ENCODE data around the gene ZNF160.

ZNF160 gene

DNA sequence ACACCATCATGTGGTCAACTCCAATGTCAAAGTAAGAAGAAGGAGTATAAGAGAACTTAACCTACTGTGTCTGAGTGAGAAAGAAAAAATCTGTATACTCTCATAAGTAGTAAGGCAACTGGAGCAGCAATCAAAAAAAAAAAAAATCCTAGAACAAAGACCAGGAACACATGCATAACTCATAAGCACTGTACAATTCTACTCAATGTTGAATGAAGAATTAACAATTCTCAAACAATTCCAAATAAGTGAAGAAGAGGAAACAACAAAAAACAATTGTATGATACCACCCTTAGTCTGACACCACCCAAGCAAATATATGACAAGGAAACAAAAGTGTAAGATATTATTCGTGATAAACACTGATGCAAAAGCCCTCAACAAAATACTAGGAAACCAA lies 24.6 kb downstream of the ZNF160 start:
- TF ChIP-seq, protein P1, sequence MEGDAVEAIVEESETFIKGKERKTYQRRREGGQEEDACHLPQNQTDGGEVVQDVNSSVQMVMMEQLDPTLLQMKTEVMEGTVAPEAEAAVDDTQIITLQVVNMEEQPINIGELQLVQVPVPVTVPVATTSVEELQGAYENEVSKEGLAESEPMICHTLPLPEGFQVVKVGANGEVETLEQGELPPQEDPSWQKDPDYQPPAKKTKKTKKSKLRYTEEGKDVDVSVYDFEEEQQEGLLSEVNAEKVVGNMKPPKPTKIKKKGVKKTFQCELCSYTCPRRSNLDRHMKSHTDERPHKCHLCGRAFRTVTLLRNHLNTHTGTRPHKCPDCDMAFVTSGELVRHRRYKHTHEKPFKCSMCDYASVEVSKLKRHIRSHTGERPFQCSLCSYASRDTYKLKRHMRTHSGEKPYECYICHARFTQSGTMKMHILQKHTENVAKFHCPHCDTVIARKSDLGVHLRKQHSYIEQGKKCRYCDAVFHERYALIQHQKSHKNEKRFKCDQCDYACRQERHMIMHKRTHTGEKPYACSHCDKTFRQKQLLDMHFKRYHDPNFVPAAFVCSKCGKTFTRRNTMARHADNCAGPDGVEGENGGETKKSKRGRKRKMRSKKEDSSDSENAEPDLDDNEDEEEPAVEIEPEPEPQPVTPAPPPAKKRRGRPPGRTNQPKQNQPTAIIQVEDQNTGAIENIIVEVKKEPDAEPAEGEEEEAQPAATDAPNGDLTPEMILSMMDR (IDR thresholded peaks at IDR 0.05; ENCODE audit: control insufficient read depth, insufficient read depth, low read depth, low read length, missing control alignments) = no peak
- H3K4me3 ChIP-seq (ENCODE audit: control insufficient read depth, low read depth, low read length) = no peak overlapping the region
- no peak for DNase-seq (ENCODE audit: low read depth)

DNA sequence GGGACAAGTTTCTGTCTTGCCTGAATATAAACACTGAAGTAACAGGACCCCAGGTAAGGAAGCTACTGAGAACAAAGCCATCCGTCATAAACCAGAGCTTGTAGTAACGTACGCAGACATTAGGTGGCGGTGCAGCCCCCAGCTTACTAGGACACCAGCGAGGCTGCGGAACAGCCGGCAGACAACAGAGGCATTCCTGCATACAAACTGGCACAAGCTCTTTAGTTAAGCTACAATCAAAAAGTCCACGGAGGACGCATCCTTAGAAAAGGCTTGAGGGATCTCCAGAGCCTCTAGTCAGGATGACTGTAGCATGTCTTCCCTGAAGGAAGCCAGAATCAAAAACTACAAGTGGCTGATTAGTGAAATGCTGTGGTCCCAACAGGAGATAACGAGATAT lies 26.2 kb downstream of the ZNF160 start:
- DNase-seq (ENCODE audit: low read depth) = no peak
- TF ChIP-seq, protein P1 (IDR thresholded peaks at IDR 0.05; ENCODE audit: control insufficient read depth, insufficient read depth, low read depth, low read length, missing control alignments) = peak; percentile 51
- no peak overlapping the region for H3K4me3 ChIP-seq (ENCODE audit: control insufficient read depth, low read depth, low read length)

DNA sequence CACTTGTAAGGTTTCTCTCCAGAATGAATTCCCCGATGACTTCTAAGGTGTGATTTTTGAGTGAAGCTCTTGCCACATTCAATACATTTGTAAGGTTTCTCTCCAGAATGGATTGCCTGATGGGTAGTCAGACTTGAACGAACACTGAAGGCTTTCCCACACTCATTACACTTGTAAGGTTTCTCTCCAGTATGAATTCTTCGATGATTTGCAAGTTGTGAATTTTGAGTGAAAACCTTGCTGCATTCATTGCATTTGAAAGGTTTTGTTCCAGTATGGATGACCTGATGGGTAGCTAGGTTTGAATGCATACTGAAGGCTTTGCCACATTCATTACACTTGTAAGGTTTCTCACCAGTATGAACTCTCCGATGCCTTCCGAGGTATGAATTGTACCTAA lies 34.4 kb downstream of the ZNF160 start:
- TF ChIP-seq, protein P1 (IDR thresholded peaks at IDR 0.05; ENCODE audit: control insufficient read depth, insufficient read depth, low read depth, low read length, missing control alignments) = no peak
- no peak for DNase-seq (ENCODE audit: low read depth)
- H3K4me3 ChIP-seq (ENCODE audit: control insufficient read depth, low read depth, low read length) = no peak overlapping the region

DNA sequence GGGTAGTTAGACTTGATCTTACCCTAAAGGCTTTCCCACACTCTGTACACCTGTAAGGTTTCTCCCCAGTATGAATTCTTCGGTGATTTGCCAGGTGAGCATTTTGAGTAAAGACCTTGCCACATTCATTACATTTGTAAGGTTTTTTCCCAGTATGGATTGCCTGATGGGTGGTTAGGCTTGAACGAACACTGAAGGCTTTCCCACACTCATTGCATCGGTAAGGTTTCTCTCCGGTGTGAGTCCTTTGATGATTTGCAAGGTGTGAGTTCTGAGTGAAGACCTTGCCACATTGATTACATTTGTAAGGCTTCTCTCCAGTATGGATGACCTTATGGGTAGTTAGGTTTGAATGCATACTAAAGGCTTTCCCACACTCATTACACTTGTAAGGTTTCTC lies 35.0 kb downstream of the ZNF160 start:
- H3K4me3 ChIP-seq (ENCODE audit: control insufficient read depth, low read depth, low read length) = no peak overlapping the region
- DNase-seq (ENCODE audit: low read depth) = no peak
- TF ChIP-seq, protein P1 (IDR thresholded peaks at IDR 0.05; ENCODE audit: control insufficient read depth, insufficient read depth, low read depth, low read length, missing control alignments) = no peak

DNA sequence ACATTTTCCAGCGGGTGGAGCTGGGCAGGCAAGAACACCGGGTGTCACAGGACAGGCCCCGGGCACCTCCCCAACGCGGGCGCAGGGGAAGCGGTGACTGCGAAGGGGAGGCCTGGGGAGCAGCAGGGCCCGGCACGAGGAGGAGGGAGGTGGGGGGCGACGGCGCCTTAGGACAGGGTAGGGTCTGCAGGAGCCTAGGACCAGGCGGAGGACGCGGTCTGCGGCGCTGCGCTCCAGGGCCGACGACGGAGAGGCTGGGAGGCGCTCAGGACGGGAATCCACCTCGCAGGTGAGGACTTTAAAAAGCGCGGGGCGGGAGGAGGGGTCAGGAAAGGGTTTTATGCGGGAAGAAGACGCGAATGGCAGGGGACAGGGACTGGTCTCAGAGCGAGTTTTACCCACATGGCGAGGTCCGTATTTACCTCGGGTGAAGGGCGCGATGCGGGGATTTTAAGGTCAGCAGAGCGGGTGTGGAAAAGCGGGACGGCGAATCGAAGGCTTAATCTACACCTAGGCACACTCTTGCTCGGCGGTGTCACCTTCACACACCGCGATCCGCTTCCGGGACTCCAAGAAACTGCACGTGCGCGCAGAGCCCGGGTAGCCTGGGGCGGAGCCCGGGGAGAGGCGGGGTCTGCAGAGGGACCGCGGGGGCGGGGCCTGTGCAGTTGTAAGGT lies 45.2 kb downstream of the ZNF160 start:
- DNase-seq (ENCODE audit: low read depth) = no peak
- TF ChIP-seq, protein P1 (IDR thresholded peaks at IDR 0.05; ENCODE audit: control insufficient read depth, insufficient read depth, low read depth, low read length, missing control alignments) = no peak

DNA sequence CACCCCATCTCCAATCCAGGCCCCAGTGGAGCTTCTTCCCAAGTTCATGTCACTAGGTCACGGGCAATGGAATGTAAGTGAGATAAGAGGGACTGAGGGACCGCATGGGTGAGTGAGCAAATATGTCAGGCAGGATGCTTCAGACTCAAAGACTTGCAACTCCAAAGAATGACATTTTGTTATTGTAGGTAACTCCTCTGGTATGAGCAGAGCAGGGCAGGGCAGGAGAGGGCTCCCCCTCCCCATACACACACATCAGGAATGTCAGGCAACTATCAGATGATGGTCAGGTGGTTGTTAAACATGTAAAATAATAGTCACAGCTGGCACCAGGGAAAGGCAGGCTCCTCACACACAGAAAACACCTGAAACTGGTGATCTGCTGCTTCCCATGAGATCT lies 48.1 kb downstream of the ZNF160 start:
- DNase-seq (ENCODE audit: low read depth) = no peak
- H3K4me3 ChIP-seq (ENCODE audit: control insufficient read depth, low read depth, low read length) = no peak overlapping the region
- TF ChIP-seq, protein P1 (IDR thresholded peaks at IDR 0.05; ENCODE audit: control insufficient read depth, insufficient read depth, low read depth, low read length, missing control alignments) = no peak

More for the DNA sequence above, 45.2 kb downstream of the ZNF160 start:
- peak overlapping the region; percentile 37 for H3K4me3 ChIP-seq (ENCODE audit: control insufficient read depth, low read depth, low read length)
